MM.1S (cell line): ENCODE results near the gene ASIC4.

Source experiments
- EZH2 ChIP-seq: fragments of 300-600 bp; sonication (generic); optimal IDR thresholded peaks from 2 replicates; pipeline ENCODE3; 2017; ENCODE audit warnings: low read depth, mild to moderate bottlenecking, antibody characterized with exemption, low read length, mixed read lengths
- EZH2phosphoT487 ChIP-seq: fragments of 300-600 bp; sonication (generic); IDR thresholded peaks from 2 replicates; pipeline ENCODE4 v1.6.1; 2018; ENCODE audit warnings: antibody characterized with exemption, low read length
- TF ChIP-seq, protein P1 (sequence below): fragments of 300-600 bp; sonication (generic); IDR thresholded peaks from 2 replicates; pipeline ENCODE4 v1.5.1; 2016; ENCODE audit warnings: antibody characterized with exemption, low read length, mixed read lengths

DNA sequence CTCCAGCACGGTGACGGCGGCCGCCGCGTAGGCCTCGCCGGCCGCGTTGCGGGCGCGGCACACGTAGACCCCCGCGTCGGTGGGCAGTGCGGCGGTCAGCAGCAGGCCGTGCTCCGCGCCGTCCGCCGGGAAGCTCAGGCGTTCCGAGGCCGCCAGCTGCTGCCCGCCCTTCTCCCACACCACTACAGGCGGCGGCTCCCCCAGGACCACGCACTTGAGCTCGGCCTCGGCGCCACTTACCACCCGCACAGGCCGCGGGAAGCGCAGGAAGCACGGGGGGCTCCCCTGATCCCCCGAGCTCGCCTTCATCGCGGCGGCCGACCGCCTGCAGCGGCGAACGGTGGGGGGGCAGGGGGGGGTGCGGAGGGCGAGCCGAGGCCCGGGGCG, 56.6 kb downstream of the ASIC4 start:
- TF ChIP-seq EZH2phosphoT487 = no peak
- TF ChIP-seq, protein P1, sequence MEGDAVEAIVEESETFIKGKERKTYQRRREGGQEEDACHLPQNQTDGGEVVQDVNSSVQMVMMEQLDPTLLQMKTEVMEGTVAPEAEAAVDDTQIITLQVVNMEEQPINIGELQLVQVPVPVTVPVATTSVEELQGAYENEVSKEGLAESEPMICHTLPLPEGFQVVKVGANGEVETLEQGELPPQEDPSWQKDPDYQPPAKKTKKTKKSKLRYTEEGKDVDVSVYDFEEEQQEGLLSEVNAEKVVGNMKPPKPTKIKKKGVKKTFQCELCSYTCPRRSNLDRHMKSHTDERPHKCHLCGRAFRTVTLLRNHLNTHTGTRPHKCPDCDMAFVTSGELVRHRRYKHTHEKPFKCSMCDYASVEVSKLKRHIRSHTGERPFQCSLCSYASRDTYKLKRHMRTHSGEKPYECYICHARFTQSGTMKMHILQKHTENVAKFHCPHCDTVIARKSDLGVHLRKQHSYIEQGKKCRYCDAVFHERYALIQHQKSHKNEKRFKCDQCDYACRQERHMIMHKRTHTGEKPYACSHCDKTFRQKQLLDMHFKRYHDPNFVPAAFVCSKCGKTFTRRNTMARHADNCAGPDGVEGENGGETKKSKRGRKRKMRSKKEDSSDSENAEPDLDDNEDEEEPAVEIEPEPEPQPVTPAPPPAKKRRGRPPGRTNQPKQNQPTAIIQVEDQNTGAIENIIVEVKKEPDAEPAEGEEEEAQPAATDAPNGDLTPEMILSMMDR = no peak
- TF ChIP-seq EZH2 = no peak
